Activated T-helper 17 cell treated with anti-CD3 and anti-CD28 coated beads, Interleukin-2, amount 50 U/mL, for 72 hours (primary cell): ENCODE data around the gene PCSK7. TPM values are rescaled to one million over a fixed set of nuclear protein-coding genes. Genes with fewer than 3 reads are reported as not detected.

Experiments
- ATAC-seq: fragments of 150-1000 bp; cut with Tn5 transposase; replicated peaks from 2 replicates; pipeline ENCODE4 v1.10.0; 2021; ENCODE audit warnings: mild to moderate bottlenecking, moderate library complexity
- H3K27ac Mint-ChIP-seq: one replicate; pipeline ENCODE4 v1.8.0; 2022; ENCODE audit warnings: mixed read lengths
- H3K27me3 Mint-ChIP-seq: one replicate; pipeline ENCODE4 v1.8.0; 2022; ENCODE audit warnings: mixed read lengths
- H3K36me3 Mint-ChIP-seq: one replicate; pipeline ENCODE4 v1.8.0; 2022; ENCODE audit warnings: low read depth, mild to moderate bottlenecking, mixed read lengths
- H3K4me1 Mint-ChIP-seq: one replicate; pipeline ENCODE4 v1.8.0; 2022; ENCODE audit warnings: mixed read lengths
- H3K4me3 Mint-ChIP-seq: one replicate; pipeline ENCODE4 v1.8.0; 2022; ENCODE audit warnings: mild to moderate bottlenecking, mixed read lengths
- H3K9me3 Mint-ChIP-seq: one replicate; pipeline ENCODE4 v1.8.0; 2022; ENCODE audit warnings: mixed read lengths
- total RNA-seq, 2 donors: library from RNA; stranded (reverse); gene quantifications; one replicate each; pipeline ENCODE4 v1.2.3, GENCODE V29; 2022

The PCSK7 gene
- total RNA-seq, 2 donors from 2014 or later, result 101 to 106 TPM

- H3K9me3 Mint-ChIP-seq, result no peaks in the 10 kb centered on the region
- no peak overlapping the region for H3K27ac Mint-ChIP-seq
- peaks cover 26% of the 10 kb centered on the region for H3K4me1 Mint-ChIP-seq
- no peaks in the 10 kb centered on the region for H3K27me3 Mint-ChIP-seq
- H3K4me3 Mint-ChIP-seq, result no peak overlapping the region
- peaks cover 100% of the 10 kb centered on the region for H3K36me3 Mint-ChIP-seq
- ATAC-seq, result no peak
Measured at GRCh38 chr11:117225553-117226170, 6.2 kb downstream of the PCSK7 start.

GRCh38 chr11:117223741-117224689, 7.9 kb downstream of the PCSK7 start:
- no peak overlapping the region for H3K27ac Mint-ChIP-seq
- peaks cover 16% of the 10 kb centered on the region for H3K4me1 Mint-ChIP-seq

GRCh38 chr11:117222991-117223740, 8.7 kb downstream of the PCSK7 start:
- H3K27me3 Mint-ChIP-seq, result no peaks in the 10 kb centered on the region

More at GRCh38 chr11:117223741-117224689, 7.9 kb downstream of the PCSK7 start:
- Mint-ChIP-seq H3K4me3 (no peak overlapping the region), H3K9me3 (no peaks in the 10 kb centered on the region), H3K27me3 (no peaks in the 10 kb centered on the region), H3K36me3 (peaks cover 100% of the 10 kb centered on the region)
- ATAC-seq, result no peak

GRCh38 chr11:117221775-117222517, 9.9 kb downstream of the PCSK7 start:
- ATAC-seq, result no peak
- Mint-ChIP-seq H3K4me1 (peaks cover 9% of the 10 kb centered on the region), H3K36me3 (peaks cover 100% of the 10 kb centered on the region), H3K9me3 (no peaks in the 10 kb centered on the region), H3K27ac (peak overlapping the region; percentile 38), H3K4me3 (no peak overlapping the region), H3K27me3 (no peaks in the 10 kb centered on the region)

More at GRCh38 chr11:117222991-117223740, 8.7 kb downstream of the PCSK7 start:
- Mint-ChIP-seq H3K9me3 (no peaks in the 10 kb centered on the region), H3K36me3 (peaks cover 100% of the 10 kb centered on the region), H3K4me1 (peaks cover 11% of the 10 kb centered on the region), H3K4me3 (no peak overlapping the region), H3K27ac (no peak overlapping the region)
- ATAC-seq, result no peak

GRCh38 chr11:117220999-117221774, 10.7 kb downstream of the PCSK7 start:
- H3K9me3 Mint-ChIP-seq, result no peaks in the 10 kb centered on the region
- H3K27me3 Mint-ChIP-seq, result no peaks in the 10 kb centered on the region
- H3K27ac Mint-ChIP-seq, result peak overlapping the region; percentile 38
- no peak overlapping the region for H3K4me3 Mint-ChIP-seq
- no peak for ATAC-seq
- peaks cover 100% of the 10 kb centered on the region for H3K36me3 Mint-ChIP-seq
- peaks cover 4% of the 10 kb centered on the region for H3K4me1 Mint-ChIP-seq

GRCh38 chr11:117220568-117220967, 11.3 kb downstream of the PCSK7 start:
- peaks cover 4% of the 10 kb centered on the region for H3K4me1 Mint-ChIP-seq
- H3K4me3 Mint-ChIP-seq, result no peak overlapping the region
- no peak for ATAC-seq
- H3K36me3 Mint-ChIP-seq, result peaks cover 100% of the 10 kb centered on the region
- H3K27ac Mint-ChIP-seq, result peak overlapping the region; percentile 85
- no peaks in the 10 kb centered on the region for H3K9me3 Mint-ChIP-seq
- no peaks in the 10 kb centered on the region for H3K27me3 Mint-ChIP-seq

GRCh38 chr11:117219995-117220394, 11.9 kb downstream of the PCSK7 start:
- Mint-ChIP-seq H3K4me3 (no peak overlapping the region), H3K27ac (peak overlapping the region; percentile 85), H3K27me3 (no peaks in the 10 kb centered on the region), H3K36me3 (peaks cover 100% of the 10 kb centered on the region), H3K4me1 (peaks cover 4% of the 10 kb centered on the region), H3K9me3 (no peaks in the 10 kb centered on the region)
- ATAC-seq, result no peak

- peak overlapping the region; percentile 25 for H3K27ac Mint-ChIP-seq
- peaks cover 100% of the 10 kb centered on the region for H3K36me3 Mint-ChIP-seq
- no peak for ATAC-seq
Measured at GRCh38 chr11:117219455-117219854, 12.4 kb downstream of the PCSK7 start.

GRCh38 chr11:117219001-117219400, 12.9 kb downstream of the PCSK7 start:
- Mint-ChIP-seq H3K9me3 (no peaks in the 10 kb centered on the region), H3K4me3 (no peak overlapping the region), H3K27ac (peak overlapping the region; percentile 25), H3K36me3 (peaks cover 100% of the 10 kb centered on the region), H3K4me1 (peaks cover 4% of the 10 kb centered on the region), H3K27me3 (no peaks in the 10 kb centered on the region)
- no peak for ATAC-seq

More at GRCh38 chr11:117219455-117219854, 12.4 kb downstream of the PCSK7 start:
- Mint-ChIP-seq H3K4me1 (peaks cover 4% of the 10 kb centered on the region), H3K9me3 (no peaks in the 10 kb centered on the region), H3K4me3 (no peak overlapping the region), H3K27me3 (no peaks in the 10 kb centered on the region)

GRCh38 chr11:117218133-117218915, 13.5 kb downstream of the PCSK7 start:
- Mint-ChIP-seq H3K27me3 (no peaks in the 10 kb centered on the region), H3K36me3 (peaks cover 100% of the 10 kb centered on the region), H3K4me1 (peaks cover 5% of the 10 kb centered on the region), H3K27ac (peak overlapping the region; percentile 28), H3K9me3 (no peaks in the 10 kb centered on the region), H3K4me3 (no peak overlapping the region)
- ATAC-seq, result no peak

GRCh38 chr11:117217141-117218084, 14.5 kb downstream of the PCSK7 start:
- H3K27me3 Mint-ChIP-seq, result no peaks in the 10 kb centered on the region
- H3K4me1 Mint-ChIP-seq, result peaks cover 10% of the 10 kb centered on the region
- H3K36me3 Mint-ChIP-seq, result peaks cover 100% of the 10 kb centered on the region
- peak overlapping the region; percentile 68 for H3K27ac Mint-ChIP-seq
- no peak for ATAC-seq
- no peaks in the 10 kb centered on the region for H3K9me3 Mint-ChIP-seq
- H3K4me3 Mint-ChIP-seq, result no peak overlapping the region
